Measurements from ENCODE around the gene SLC16A11. TPM values are rescaled to one million over a fixed set of nuclear protein-coding genes. Genes with fewer than 3 reads are reported as not detected.

The SLC16A11 gene
- total and polyA plus RNA-seq, 8 donors, result 0.74 to 2.5 (median 1.2) TPM

DNA sequence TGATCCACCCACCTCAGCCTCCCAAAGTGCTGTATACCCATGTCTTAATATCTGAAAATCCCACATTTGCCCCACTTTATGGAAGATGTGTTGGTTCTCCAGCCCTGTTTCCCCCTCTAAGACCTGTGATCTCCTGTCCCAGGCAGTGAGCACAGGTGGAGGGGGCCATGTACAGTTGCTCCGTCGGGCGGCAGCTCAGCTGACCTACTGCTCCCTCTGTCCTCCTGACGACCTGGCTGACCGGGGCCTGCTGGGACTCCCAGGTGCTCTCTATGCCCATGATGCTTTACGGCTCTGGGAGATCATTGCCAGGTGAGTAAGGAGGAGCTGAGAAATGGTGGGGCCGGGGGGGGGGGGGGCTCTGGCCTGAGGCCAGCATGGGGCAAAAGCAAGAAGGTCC, 38.2 kb downstream of the SLC16A11 start:
- no peaks in the 10 kb centered on the region for H3K9me3 ChIP-seq
- ATAC-seq (no peak), DNase-seq (no peak)
- TF ChIP-seq, protein P1, sequence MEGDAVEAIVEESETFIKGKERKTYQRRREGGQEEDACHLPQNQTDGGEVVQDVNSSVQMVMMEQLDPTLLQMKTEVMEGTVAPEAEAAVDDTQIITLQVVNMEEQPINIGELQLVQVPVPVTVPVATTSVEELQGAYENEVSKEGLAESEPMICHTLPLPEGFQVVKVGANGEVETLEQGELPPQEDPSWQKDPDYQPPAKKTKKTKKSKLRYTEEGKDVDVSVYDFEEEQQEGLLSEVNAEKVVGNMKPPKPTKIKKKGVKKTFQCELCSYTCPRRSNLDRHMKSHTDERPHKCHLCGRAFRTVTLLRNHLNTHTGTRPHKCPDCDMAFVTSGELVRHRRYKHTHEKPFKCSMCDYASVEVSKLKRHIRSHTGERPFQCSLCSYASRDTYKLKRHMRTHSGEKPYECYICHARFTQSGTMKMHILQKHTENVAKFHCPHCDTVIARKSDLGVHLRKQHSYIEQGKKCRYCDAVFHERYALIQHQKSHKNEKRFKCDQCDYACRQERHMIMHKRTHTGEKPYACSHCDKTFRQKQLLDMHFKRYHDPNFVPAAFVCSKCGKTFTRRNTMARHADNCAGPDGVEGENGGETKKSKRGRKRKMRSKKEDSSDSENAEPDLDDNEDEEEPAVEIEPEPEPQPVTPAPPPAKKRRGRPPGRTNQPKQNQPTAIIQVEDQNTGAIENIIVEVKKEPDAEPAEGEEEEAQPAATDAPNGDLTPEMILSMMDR (IDR thresholded peaks at IDR 0.05), result no peak
- no peak overlapping the region for H3K27ac ChIP-seq
- H3K36me3 ChIP-seq, result peaks cover 0 to 68% of the 10 kb centered on the region in 2 donors
- no peaks in the 10 kb centered on the region for H3K27me3 ChIP-seq
- H3K4me1 ChIP-seq, result peaks cover 2 to 26% of the 10 kb centered on the region in 2 donors
- H3K4me3 ChIP-seq, result no peak overlapping the region
- intact Hi-C loops (cut with DNase I), result no loop called here

DNA sequence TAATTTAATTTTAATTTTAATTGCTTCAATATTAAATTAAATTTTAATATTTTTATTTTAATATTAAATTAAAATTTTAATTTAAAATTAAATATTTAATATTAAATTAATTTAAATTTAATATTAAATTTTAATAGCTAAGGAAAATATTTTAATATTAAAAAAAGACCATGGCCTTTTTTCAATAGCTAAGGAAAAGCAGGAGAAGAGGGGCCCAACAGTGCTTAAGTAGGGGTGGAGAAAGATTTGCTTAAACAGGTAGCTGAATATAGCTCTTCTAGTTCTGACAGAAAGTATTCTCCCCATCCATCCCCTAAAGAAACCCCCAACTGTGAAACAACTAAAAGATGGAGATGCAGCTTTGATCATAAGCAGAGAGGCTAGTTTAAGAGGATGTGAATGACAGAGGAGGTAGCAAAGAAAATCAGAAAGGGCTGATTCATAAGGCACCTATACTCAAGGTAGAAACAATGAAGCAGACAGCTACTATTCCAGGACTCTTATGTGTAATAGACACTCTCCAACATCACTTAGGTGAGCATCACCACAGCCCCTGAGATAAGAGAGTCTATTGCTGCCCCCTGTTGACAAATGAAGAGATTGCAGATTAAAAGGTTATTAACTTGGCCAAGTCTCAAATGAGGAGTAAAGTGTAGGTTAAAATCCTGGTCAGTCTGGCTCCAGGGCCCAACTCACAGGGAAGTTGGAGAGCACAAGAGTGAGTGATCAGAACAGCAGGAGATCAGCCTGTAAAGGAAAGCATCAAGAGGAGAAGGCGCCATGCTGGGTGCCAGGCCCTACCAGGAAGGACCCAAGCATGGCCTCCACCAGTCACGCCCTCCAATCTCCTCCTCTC, 39.3 kb downstream of the SLC16A11 start:
- DNase-seq (peak in 2 of 4 donors; percentile 69), ATAC-seq (peak; percentile 90)
- H3K4me3 ChIP-seq, result no peak overlapping the region
- intact Hi-C loops (cut with DNase I), result loop anchor here in 1 of 2 donors (5.0 kb wide), 1 partner anchor 92 kb away; no protein-coding TSS in a partner anchor
- peaks cover 0 to 74% of the 10 kb centered on the region in 2 donors for H3K36me3 ChIP-seq
- no peak overlapping the region for H3K27ac ChIP-seq
- no peaks in the 10 kb centered on the region for H3K27me3 ChIP-seq
- no peaks in the 10 kb centered on the region for H3K9me3 ChIP-seq
- H3K4me1 ChIP-seq, result peaks cover 0 to 15% of the 10 kb centered on the region in 2 donors
- TF ChIP-seq, protein P1 (IDR thresholded peaks at IDR 0.05), result peak; percentile 63 to 68

DNA sequence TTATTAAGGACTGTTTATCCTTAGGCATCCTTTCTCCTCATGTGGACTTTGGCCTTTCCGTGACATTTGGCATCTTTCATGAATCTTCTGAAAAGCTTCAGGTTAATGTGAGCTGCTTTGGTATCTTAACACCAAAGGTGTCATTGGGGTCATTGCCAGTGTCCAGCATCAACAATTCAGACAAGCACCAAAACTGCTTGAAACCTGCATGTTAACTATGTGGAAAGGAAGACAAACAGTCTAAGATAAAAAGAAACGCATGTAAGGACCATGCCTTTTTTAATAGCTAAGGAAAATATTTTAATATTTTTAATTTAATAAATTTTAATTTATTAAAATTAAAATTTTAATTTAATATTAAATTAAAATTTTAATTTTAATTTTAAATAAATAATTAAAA, 40.1 kb downstream of the SLC16A11 start:
- Histone ChIP-seq H3K9me3 (no peaks in the 10 kb centered on the region), H3K36me3 (peaks cover 0 to 76% of the 10 kb centered on the region in 2 donors), H3K27ac (no peak overlapping the region), H3K4me1 (peaks cover 0 to 6% of the 10 kb centered on the region in 2 donors), H3K4me3 (no peak overlapping the region), H3K27me3 (no peaks in the 10 kb centered on the region)
- ATAC-seq (no peak), DNase-seq (no peak)
- TF ChIP-seq, protein P1 (IDR thresholded peaks at IDR 0.05), result no peak
- intact Hi-C loops (cut with DNase I), result loop anchor here in 1 of 2 donors (5.0 kb wide), 1 partner anchor 91 kb away; no protein-coding TSS in a partner anchor

DNA sequence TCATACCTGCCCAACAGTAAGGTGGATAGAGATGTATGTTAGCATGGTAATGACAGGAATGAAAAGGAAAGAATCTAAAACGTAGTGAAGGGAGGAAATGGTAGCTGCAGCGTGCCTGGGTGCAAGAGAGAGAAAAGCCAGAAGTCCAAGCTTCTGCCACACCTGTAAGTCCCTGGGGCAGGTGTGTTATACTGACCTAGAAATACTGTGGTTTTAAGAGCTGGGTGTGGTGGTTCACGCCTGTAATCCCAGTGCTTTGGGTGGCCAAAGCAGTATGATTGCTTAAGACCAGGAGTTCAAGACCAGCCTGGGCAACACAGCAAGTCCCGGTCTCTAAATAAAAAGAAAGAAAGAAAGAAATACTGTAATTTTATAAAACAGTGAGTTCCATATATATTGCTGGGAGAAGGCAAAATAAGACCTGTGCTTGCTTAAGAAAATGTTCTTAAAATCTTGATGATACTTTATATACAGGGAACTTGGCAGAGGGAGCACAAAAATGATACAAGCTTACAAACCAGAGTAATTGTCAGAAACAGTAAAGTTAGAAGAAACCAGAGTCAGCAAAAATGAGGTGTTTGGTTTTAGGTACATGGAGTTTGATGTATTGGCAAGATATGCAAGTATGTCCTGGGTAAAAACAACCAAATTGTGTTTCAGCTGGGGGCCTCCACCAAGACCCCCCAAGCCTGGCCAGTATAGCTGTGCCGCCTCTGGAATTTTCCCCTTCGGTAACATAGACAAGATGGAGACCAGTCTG, 41.4 kb downstream of the SLC16A11 start:
- Histone ChIP-seq H3K27ac (no peak overlapping the region), H3K36me3 (peaks cover 0 to 76% of the 10 kb centered on the region in 2 donors), H3K27me3 (no peaks in the 10 kb centered on the region), H3K4me3 (no peak overlapping the region), H3K4me1 (no peaks in the 10 kb centered on the region), H3K9me3 (no peaks in the 10 kb centered on the region)
- TF ChIP-seq, protein P1 (IDR thresholded peaks at IDR 0.05), result no peak
- intact Hi-C loops (cut with DNase I), result loop anchor here in 1 of 2 donors (5.0 kb wide), 1 partner anchor 90 kb away; no protein-coding TSS in a partner anchor
- DNase-seq (no peak), ATAC-seq (no peak)

Data from left lung (tissue), 10 donors.